SK-N-MC (cell line): ENCODE data around the gene GRPEL2.

Experiments used
- EZH2 ChIP-seq: fragments of 200-600 bp; sonication (generic); IDR thresholded peaks from one replicate; pipeline ENCODE4 v1.6.1; 2017; ENCODE audit warnings: antibody characterized with exemption
- FOXP2 ChIP-seq: optimal IDR thresholded peaks from 2 replicates; pipeline ENCODE3; 2011; ENCODE audit warnings: mild to moderate bottlenecking, moderate library complexity; ENCODE audit not compliant: insufficient read depth; ENCODE audit errors: extremely low read length, control extremely low read depth
- POLR2AphosphoS5 ChIP-seq: IDR thresholded peaks from 2 replicates; pipeline ENCODE4 v1.6.1; 2012; ENCODE audit warnings: mild to moderate bottlenecking, low read depth, low read length, borderline replicate concordance

GRCh38 chr5:149372932-149373331 is 27.6 kb downstream of the GRPEL2 start:
- no peak for TF ChIP-seq POLR2AphosphoS5
- TF ChIP-seq FOXP2: no peak
- no peak for TF ChIP-seq EZH2
